Osteocyte (in vitro differentiated cells): ENCODE measurements around the gene GJD2. TPM values are rescaled to one million over a fixed set of nuclear protein-coding genes. Genes with fewer than 3 reads are reported as not detected.
A peak's percentile ranks its signal among the peaks of the same experiment; 100 is the strongest.

ENCODE experiments used
- DNase-seq: peaks from one replicate; pipeline ENCODE4 v3.0.0; 2021; ENCODE audit warnings: mixed read lengths; ENCODE audit not compliant: unreplicated experiment; ENCODE audit errors: extremely low spot score
- H3K27ac Mint-ChIP-seq: one replicate; pipeline ENCODE4 v1.8.0; 2021; ENCODE audit warnings: mild to moderate bottlenecking, mixed read lengths; ENCODE audit not compliant: unreplicated experiment
- H3K27me3 Mint-ChIP-seq: one replicate; pipeline ENCODE4 v1.8.0; 2021; ENCODE audit warnings: mixed read lengths; ENCODE audit not compliant: unreplicated experiment
- H3K36me3 Mint-ChIP-seq: one replicate; pipeline ENCODE4 v1.8.0; 2021; ENCODE audit warnings: mixed read lengths; ENCODE audit not compliant: unreplicated experiment
- H3K4me1 Mint-ChIP-seq: one replicate; pipeline ENCODE4 v1.8.0; 2021; ENCODE audit warnings: mixed read lengths; ENCODE audit not compliant: unreplicated experiment
- H3K4me3 Mint-ChIP-seq: one replicate; pipeline ENCODE4 v1.8.0; 2021; ENCODE audit warnings: mild to moderate bottlenecking, moderate library complexity, mixed read lengths; ENCODE audit not compliant: unreplicated experiment
- H3K9me3 Mint-ChIP-seq: one replicate; pipeline ENCODE4 v1.8.0; 2021; ENCODE audit warnings: mixed read lengths; ENCODE audit not compliant: unreplicated experiment
- CTCF ChIP-seq: fragments of 200-600 bp; sonication (generic); IDR thresholded peaks from 2 replicates; pipeline ENCODE4 v1.5.0; 2021; ENCODE audit warnings: antibody characterized with exemption, mild to moderate bottlenecking, moderate library complexity
- total RNA-seq: library from RNA; stranded (reverse); gene quantifications from 2 replicates; pipeline ENCODE4 v1.2.1, GENCODE V29; 2021

Gene GJD2
- total RNA-seq, 1 donor from 2014 or later = not detected

GRCh38 chr15:34732430-34732829 lies 22.4 kb downstream of the GJD2 start:
- H3K27ac Mint-ChIP-seq = no peak overlapping the region
- no peak for TF ChIP-seq CTCF

GRCh38 chr15:34730701-34731100 lies 24.1 kb downstream of the GJD2 start:
- peaks cover 24% of the 10 kb centered on the region for H3K27me3 Mint-ChIP-seq
- no peak for DNase-seq
- no peaks in the 10 kb centered on the region for H3K36me3 Mint-ChIP-seq
- H3K9me3 Mint-ChIP-seq = no peaks in the 10 kb centered on the region
- H3K4me3 Mint-ChIP-seq = no peak overlapping the region
- no peak overlapping the region for H3K27ac Mint-ChIP-seq
- no peak for TF ChIP-seq CTCF
- peaks cover 22% of the 10 kb centered on the region for H3K4me1 Mint-ChIP-seq

More at GRCh38 chr15:34732430-34732829, 22.4 kb downstream of the GJD2 start:
- DNase-seq = no peak
- peaks cover 10% of the 10 kb centered on the region for H3K4me1 Mint-ChIP-seq
- no peak overlapping the region for H3K4me3 Mint-ChIP-seq
- H3K27me3 Mint-ChIP-seq = peaks cover 37% of the 10 kb centered on the region
- no peaks in the 10 kb centered on the region for H3K36me3 Mint-ChIP-seq
- H3K9me3 Mint-ChIP-seq = no peaks in the 10 kb centered on the region

- DNase-seq = no peak
- Mint-ChIP-seq H3K4me1 (peaks cover 30% of the 10 kb centered on the region), H3K27me3 (peaks cover 17% of the 10 kb centered on the region), H3K4me3 (no peak overlapping the region), H3K27ac (no peak overlapping the region), H3K36me3 (no peaks in the 10 kb centered on the region), H3K9me3 (no peaks in the 10 kb centered on the region)
- TF ChIP-seq CTCF = no peak
These were observed 24.9 kb downstream of the GJD2 start for GRCh38 chr15:34729886-34730285.

- Mint-ChIP-seq H3K4me1 (peaks cover 36% of the 10 kb centered on the region), H3K4me3 (no peak overlapping the region), H3K27me3 (peaks cover 11% of the 10 kb centered on the region), H3K27ac (no peak overlapping the region), H3K9me3 (no peaks in the 10 kb centered on the region), H3K36me3 (no peaks in the 10 kb centered on the region)
- DNase-seq = no peak
- TF ChIP-seq CTCF = no peak
These were observed 25.7 kb downstream of the GJD2 start for GRCh38 chr15:34729056-34729455.

- no peaks in the 10 kb centered on the region for H3K9me3 Mint-ChIP-seq
- TF ChIP-seq CTCF = no peak
- peak overlapping the region; percentile 46 for H3K27ac Mint-ChIP-seq
- peaks cover 59% of the 10 kb centered on the region for H3K4me1 Mint-ChIP-seq
- no peaks in the 10 kb centered on the region for H3K27me3 Mint-ChIP-seq
- H3K36me3 Mint-ChIP-seq = no peaks in the 10 kb centered on the region
- H3K4me3 Mint-ChIP-seq = no peak overlapping the region
- DNase-seq = no peak
These were observed 28.2 kb downstream of the GJD2 start for GRCh38 chr15:34726406-34727100.
